RWPE1 (cell line): Measurements from ENCODE around the gene THADA.

Experiments used
- CTCF ChIA-PET: fragments of 350-600 bp; sonication (Branson Sonifier 250); formaldehyde crosslinking; extraction: SDS; loops from one replicate; lab custom pipeline; 2021; lab: Yijun Ruan, JAX
- POLR2A ChIA-PET: fragments of 400-600 bp; formaldehyde crosslinking; extraction: SDS; loops from one replicate; lab custom pipeline; 2020; ENCODE audit warnings: antibody characterized with exemption; ENCODE audit not compliant: low non-redundant PET; lab: Yijun Ruan, JAX
- DNase-seq: peaks from one replicate; pipeline ENCODE4 v3.0.0; 2012; ENCODE audit warnings: low spot score
- H3K27ac ChIP-seq: fragments of 450-650 bp; 2 replicates; pipeline ENCODE4 v1.5.1; 2017
- TF ChIP-seq, protein P1 (sequence below): fragments of 450-650 bp; conservative IDR thresholded peaks from 2 replicates; pipeline ENCODE4 v1.5.1; 2017; ENCODE audit warnings: low read depth, mild to moderate bottlenecking

THADA gene

GRCh38 chr2:43276962-43277391 is 318.9 kb downstream of the THADA start:
- POLR2A ChIA-PET: no interaction called here
- no peak overlapping the region for H3K27ac ChIP-seq
- CTCF ChIA-PET: no interaction called here
- no peak for DNase-seq
- TF ChIP-seq, protein P1, sequence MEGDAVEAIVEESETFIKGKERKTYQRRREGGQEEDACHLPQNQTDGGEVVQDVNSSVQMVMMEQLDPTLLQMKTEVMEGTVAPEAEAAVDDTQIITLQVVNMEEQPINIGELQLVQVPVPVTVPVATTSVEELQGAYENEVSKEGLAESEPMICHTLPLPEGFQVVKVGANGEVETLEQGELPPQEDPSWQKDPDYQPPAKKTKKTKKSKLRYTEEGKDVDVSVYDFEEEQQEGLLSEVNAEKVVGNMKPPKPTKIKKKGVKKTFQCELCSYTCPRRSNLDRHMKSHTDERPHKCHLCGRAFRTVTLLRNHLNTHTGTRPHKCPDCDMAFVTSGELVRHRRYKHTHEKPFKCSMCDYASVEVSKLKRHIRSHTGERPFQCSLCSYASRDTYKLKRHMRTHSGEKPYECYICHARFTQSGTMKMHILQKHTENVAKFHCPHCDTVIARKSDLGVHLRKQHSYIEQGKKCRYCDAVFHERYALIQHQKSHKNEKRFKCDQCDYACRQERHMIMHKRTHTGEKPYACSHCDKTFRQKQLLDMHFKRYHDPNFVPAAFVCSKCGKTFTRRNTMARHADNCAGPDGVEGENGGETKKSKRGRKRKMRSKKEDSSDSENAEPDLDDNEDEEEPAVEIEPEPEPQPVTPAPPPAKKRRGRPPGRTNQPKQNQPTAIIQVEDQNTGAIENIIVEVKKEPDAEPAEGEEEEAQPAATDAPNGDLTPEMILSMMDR: no peak

DNA sequence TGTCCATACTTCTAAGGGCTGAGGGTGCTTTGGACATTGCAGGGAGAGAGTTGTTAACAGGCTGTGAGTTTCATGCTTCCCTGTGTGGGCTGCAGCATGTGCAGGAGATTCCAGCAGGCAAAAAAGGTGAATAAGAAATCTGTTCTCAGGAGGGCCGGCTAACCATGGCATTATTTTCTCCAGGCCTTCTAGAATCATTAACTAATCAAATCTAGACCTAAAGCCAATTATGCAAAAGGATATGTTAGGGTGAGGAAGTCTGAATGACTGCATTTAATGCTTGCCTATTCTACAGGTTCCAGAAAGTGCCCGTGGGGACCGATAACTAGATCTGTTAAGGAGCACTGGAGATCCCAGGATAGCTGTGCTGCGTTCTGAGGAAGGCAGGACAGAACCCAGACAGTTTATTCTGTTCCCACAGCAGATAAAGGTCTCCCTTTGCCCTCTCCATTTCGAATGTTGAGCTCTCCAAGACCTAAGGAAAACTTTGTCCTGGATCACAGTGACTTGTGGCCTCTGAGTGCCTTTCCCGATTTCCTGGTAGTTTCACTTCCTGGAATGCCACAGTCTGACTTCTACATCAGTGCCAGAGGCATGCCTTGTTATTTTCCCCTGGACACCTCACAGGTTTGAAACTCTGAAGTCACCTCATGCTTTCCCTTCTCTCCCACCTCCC is 319.4 kb downstream of the THADA start:
- CTCF ChIA-PET: no interaction called here
- POLR2A ChIA-PET: no interaction called here
- TF ChIP-seq, protein P1: no peak
- H3K27ac ChIP-seq: no peak overlapping the region
- no peak for DNase-seq

- ChIA-PET POLR2A (no interaction called here), CTCF (interaction anchor here (0.6 kb wide), 1 partner anchor 343 kb away, joined by 4 read pairs; no protein-coding TSS in a partner anchor)
- DNase-seq: no peak
- TF ChIP-seq, protein P1: no peak
- no peak overlapping the region for H3K27ac ChIP-seq
These were observed 321.1 kb downstream of the THADA start for GRCh38 chr2:43274721-43275120.

- no peak overlapping the region for H3K27ac ChIP-seq
- DNase-seq: no peak
- TF ChIP-seq, protein P1: no peak
- CTCF ChIA-PET: no interaction called here
- POLR2A ChIA-PET: no interaction called here
These were observed 321.8 kb downstream of the THADA start for GRCh38 chr2:43274055-43274454.

DNA sequence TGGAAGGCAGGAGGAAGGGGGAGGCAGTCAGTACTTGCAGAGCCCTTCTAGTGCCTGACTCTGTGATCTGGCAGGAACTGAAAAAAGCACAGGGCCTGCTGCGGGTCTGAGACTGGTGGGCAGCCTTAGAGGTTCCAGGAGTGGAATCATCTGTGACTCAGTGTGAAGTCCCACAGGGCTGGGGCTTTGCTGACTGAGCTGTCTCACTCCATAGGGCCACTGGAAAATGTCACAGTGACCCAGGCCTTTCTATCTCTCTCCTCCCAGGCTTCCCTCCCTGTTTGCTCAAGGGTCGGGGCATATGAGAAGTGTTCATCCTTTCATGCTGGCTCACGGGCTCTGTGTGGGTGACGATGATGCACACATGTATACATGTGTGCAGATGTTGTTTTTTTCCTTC is 322.3 kb downstream of the THADA start:
- no peak overlapping the region for H3K27ac ChIP-seq
- POLR2A ChIA-PET: no interaction called here
- CTCF ChIA-PET: no interaction called here
- no peak for DNase-seq
- TF ChIP-seq, protein P1: no peak

DNA sequence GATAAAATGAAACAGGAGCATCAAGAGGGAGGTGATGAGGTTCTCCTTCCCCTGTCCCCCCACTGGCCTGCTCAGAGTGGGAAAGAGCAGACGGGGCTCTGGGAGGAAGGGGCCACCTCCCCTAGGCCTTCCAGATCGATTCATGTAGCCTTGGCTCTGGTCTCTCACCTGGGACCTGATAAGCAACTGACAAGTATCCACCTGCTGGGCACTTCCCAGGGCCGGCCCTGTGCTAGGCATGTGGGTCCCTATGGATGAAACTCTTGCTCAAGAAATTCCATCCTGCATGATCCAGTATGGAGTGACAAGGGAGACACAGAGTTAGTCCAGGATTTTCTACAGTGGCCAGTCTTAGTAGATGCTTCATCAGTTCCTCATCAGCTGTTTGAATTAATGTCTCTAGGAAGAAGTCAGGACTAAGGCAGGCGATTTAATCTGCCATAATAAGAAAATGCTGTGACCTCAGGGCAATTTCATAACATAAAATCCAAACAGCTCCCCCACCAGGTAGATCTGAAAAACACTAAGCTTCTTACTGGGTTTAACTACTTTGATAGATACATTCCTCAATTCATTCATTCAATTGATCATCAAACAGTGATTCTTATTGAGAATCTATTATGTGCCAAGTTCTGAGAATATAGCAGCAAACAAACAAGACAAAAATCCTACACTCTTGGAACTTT is 324.8 kb downstream of the THADA start:
- no peak for DNase-seq
- H3K27ac ChIP-seq: no peak overlapping the region
- CTCF ChIA-PET: interaction anchor here (0.8 kb wide), 1 partner anchor 29 kb away, joined by 8 read pairs; no protein-coding TSS in a partner anchor
- POLR2A ChIA-PET: no interaction called here
- TF ChIP-seq, protein P1: no peak
